ENCODE results near the gene SORBS1. TPM values are rescaled to one million over a fixed set of nuclear protein-coding genes. Genes with fewer than 3 reads are reported as not detected.
"Not testable (repeated sequence)": the region's sequence is repeated elsewhere in the genome, so short reads cannot be mapped to it uniquely, and the experiment has no call there.

Gene SORBS1
- total RNA-seq, 2 experiments from 2014 or later: 0.56 to 0.74 TPM

DNA sequence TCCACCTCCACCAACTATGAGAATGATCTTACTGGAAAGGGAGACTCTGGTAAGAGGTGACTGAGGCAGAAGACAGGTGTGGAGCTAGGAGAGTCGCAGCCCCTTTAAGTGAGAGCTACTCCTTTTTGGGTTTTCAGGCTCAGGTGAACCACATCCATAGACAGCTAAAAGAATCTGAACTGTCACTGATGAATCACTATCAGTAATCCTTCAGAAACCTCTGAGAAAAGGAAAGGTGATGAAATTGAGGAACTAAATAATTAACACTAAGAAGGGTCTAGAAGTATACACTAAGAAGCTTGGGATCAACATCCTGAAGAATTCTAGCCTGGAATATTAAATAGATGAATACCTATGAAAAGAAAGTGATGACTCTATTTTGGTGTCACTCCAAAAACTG is 83.0 kb downstream of the SORBS1 start:
- ChIA-PET CTCF (interaction anchor here (1.0 to 1.6 kb wide), 4 partner anchors 10 to 52 kb away, joined by 3 read pairs; no protein-coding TSS in a partner anchor), POLR2A (no interaction called here)
- no peaks in the 10 kb centered on the region for H3K9me3 Mint-ChIP-seq
- H3K36me3 Mint-ChIP-seq (ENCODE audit: low read depth): no peaks in the 10 kb centered on the region
- H3K27ac Mint-ChIP-seq: no peak overlapping the region
- DNase-seq: no peak
- H3K4me3 Mint-ChIP-seq: no peak overlapping the region
- no peaks in the 10 kb centered on the region for H3K4me1 Mint-ChIP-seq
- peaks cover 5% of the 10 kb centered on the region for H3K27me3 Mint-ChIP-seq

- no peak for DNase-seq
- H3K27ac Mint-ChIP-seq: no peak overlapping the region
- CTCF ChIA-PET: interaction anchor here (1.5 to 1.6 kb wide), 2 partner anchors 9 to 22 kb away, joined by 3 read pairs; no protein-coding TSS in a partner anchor
- no peaks in the 10 kb centered on the region for H3K36me3 Mint-ChIP-seq (ENCODE audit: low read depth)
- H3K4me3 Mint-ChIP-seq: no peak overlapping the region
- POLR2A ChIA-PET: no interaction called here
- no peaks in the 10 kb centered on the region for H3K9me3 Mint-ChIP-seq
- peaks cover 5% of the 10 kb centered on the region for H3K27me3 Mint-ChIP-seq
- H3K4me1 Mint-ChIP-seq: no peaks in the 10 kb centered on the region
Observed at GRCh38 chr10:95477175-95477520, 84.0 kb downstream of the SORBS1 start.

- DNase-seq: no peak
- Mint-ChIP-seq H3K4me1 (no peaks in the 10 kb centered on the region), H3K4me3 (no peak overlapping the region), H3K27me3 (peaks cover 5% of the 10 kb centered on the region), H3K27ac (no peak overlapping the region), H3K36me3 (ENCODE audit: low read depth) (no peaks in the 10 kb centered on the region), H3K9me3 (no peaks in the 10 kb centered on the region)
- ChIA-PET POLR2A (no interaction called here), CTCF (interaction anchor here (1.5 kb wide), 1 partner anchor 22 kb away, joined by 3 read pairs; no protein-coding TSS in a partner anchor)
Observed at GRCh38 chr10:95476469-95477174, 84.5 kb downstream of the SORBS1 start.

DNA sequence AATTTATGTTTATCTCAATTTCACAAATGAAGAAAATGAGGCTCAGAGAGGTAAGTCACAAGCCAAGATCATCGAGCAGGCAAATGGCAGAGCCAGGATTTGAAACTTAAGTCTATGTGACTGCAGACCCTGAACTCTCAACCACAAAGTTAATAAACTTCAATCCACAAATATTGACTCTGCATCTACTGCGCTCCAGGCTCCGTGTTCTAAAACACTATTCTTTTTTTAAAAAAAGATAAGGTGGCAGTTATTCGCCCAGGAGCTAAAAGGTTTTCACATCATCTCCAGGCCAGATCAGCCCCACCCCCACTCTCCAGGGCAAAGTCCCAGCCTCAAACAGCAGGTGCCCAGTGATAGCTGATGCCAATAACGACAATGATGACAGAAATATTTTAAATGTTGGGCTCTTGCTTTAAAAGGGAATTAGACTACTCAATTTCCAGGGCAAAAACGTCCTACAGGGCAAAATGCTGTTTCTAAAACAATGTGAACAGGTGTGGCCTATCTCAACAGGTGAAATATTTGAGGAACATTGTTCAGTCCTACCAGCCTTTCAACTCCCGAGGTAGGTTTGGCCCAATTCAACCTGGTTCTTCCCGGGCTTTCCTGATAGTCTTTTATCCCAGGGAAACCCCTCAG is 85.2 kb downstream of the SORBS1 start:
- no peaks in the 10 kb centered on the region for H3K36me3 Mint-ChIP-seq (ENCODE audit: low read depth)
- peaks cover 5% of the 10 kb centered on the region for H3K27me3 Mint-ChIP-seq
- no peak overlapping the region for H3K4me3 Mint-ChIP-seq
- H3K27ac Mint-ChIP-seq: no peak overlapping the region
- ChIA-PET POLR2A (no interaction called here), CTCF (no interaction called here)
- no peaks in the 10 kb centered on the region for H3K9me3 Mint-ChIP-seq
- no peaks in the 10 kb centered on the region for H3K4me1 Mint-ChIP-seq
- no peak for DNase-seq

- Mint-ChIP-seq H3K27me3 (peaks cover 5% of the 10 kb centered on the region), H3K4me3 (no peak overlapping the region), H3K4me1 (no peaks in the 10 kb centered on the region), H3K36me3 (ENCODE audit: low read depth) (no peaks in the 10 kb centered on the region), H3K27ac (no peak overlapping the region), H3K9me3 (no peaks in the 10 kb centered on the region)
- POLR2A ChIA-PET: no interaction called here
- DNase-seq: no peak
- CTCF ChIA-PET: no interaction called here
Observed at GRCh38 chr10:95475003-95475383, 86.2 kb downstream of the SORBS1 start.

DNA sequence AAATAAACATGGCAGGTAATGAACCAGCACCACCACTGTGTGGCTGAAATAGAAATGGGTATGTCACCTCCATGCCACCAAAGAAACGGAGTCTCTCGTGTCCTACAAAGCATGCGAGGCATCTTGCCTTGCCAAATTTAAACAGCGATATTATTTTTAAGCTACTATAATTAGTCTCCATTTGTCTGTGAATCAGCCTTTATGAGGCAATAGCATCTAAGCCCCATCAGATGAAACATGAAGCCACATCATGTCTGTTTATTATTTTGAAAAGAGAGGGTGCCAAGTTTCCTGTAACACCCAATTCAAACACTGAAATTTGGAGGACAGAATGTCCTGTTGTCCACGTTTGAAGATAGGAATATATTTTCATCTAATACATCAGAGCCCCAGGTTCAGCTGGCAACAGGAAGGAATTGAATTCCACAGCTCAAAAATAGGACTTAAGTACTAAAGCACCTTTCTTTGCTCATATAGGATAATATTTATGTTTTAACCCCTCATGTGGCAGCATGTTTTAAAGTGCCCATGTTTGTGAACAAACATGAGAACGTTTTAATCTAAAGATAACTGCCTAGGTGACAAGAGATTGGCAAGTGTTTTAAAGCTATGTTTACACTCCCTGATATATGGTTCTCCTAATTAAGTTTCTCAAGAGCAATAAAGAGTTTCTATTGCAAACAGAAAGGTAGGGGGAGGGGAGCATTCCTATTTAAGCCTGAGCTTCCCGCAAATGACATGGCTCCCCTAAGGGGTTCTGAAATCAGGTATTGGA is 86.8 kb downstream of the SORBS1 start:
- no peak overlapping the region for H3K4me3 Mint-ChIP-seq
- no peaks in the 10 kb centered on the region for H3K9me3 Mint-ChIP-seq
- H3K27ac Mint-ChIP-seq: no peak overlapping the region
- H3K36me3 Mint-ChIP-seq (ENCODE audit: low read depth): no peaks in the 10 kb centered on the region
- H3K27me3 Mint-ChIP-seq: peaks cover 5% of the 10 kb centered on the region
- ChIA-PET POLR2A (no interaction called here), CTCF (interaction anchor here (0.6 kb wide), 1 partner anchor 10 kb away, joined by 3 read pairs; no protein-coding TSS in a partner anchor)
- no peaks in the 10 kb centered on the region for H3K4me1 Mint-ChIP-seq
- DNase-seq: no peak

DNA sequence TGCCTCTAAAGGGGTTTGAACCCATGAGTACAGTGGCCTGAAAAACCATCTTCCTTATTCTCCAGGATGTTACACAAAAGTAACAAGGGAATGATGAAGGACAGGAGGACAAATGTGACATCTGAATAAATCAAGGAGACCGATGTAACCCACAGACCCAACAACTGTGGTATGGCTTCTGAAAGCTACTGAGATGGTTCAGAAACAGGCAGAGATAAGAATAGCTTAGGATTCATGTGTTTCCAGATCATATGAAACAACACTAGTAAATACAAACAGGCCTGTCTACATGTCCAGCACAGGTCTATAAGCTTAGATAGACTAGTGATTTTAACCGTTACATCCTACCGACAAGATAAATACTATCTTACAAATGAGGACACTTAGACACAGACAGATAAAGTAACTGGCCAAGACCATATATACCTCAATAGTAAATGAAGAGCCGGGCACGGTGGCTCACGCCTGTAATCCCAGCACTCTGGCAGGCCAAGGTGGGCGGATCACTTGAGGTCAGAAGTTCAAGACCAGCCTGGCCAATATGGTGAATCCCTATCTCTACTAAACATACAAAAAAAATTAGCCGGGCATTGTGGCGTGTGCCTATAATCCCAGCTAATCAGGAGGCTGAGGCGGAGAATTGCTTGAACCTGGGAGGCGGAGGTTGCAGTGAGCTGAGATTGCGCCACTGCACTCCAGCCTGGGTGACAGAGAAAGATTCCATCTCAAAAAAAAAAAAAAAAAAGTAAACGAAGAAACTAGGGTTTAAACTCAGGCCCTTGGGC is 88.7 kb downstream of the SORBS1 start:
- CTCF ChIA-PET: interaction anchor here (0.9 kb wide), 2 partner anchors 10 to 33 kb away, joined by 3 read pairs; no protein-coding TSS in a partner anchor
- no peaks in the 10 kb centered on the region for H3K36me3 Mint-ChIP-seq (ENCODE audit: low read depth)
- no peaks in the 10 kb centered on the region for H3K9me3 Mint-ChIP-seq
- POLR2A ChIA-PET: no interaction called here
- H3K27me3 Mint-ChIP-seq: peaks cover 5% of the 10 kb centered on the region
- H3K27ac Mint-ChIP-seq: no peak overlapping the region
- no peak overlapping the region for H3K4me3 Mint-ChIP-seq
- peaks cover under 1% of the 10 kb centered on the region for H3K4me1 Mint-ChIP-seq
- no peak for DNase-seq

- ChIA-PET CTCF (interaction anchor here (0.6 kb wide), 2 partner anchors 96 to 1115 kb away, joined by 3 to 4 read pairs; no protein-coding TSS in a partner anchor), POLR2A (no interaction called here)
- H3K4me3 Mint-ChIP-seq: no peak overlapping the region
- no peaks in the 10 kb centered on the region for H3K9me3 Mint-ChIP-seq
- H3K27ac Mint-ChIP-seq: no peak overlapping the region
- DNase-seq: no peak
- no peaks in the 10 kb centered on the region for H3K36me3 Mint-ChIP-seq (ENCODE audit: low read depth)
- H3K27me3 Mint-ChIP-seq: no peaks in the 10 kb centered on the region
- peaks cover 6% of the 10 kb centered on the region for H3K4me1 Mint-ChIP-seq
Observed at GRCh38 chr10:95469676-95470075, 91.5 kb downstream of the SORBS1 start.

- Mint-ChIP-seq H3K27ac (no peak overlapping the region), H3K36me3 (ENCODE audit: low read depth) (no peaks in the 10 kb centered on the region), H3K9me3 (no peaks in the 10 kb centered on the region), H3K4me1 (peaks cover 6% of the 10 kb centered on the region), H3K27me3 (no peaks in the 10 kb centered on the region), H3K4me3 (no peak overlapping the region)
- ChIA-PET CTCF (interaction anchor here (0.6 to 1.2 kb wide), 3 partner anchors 9 to 1114 kb away, joined by 3 to 4 read pairs (median 3); no protein-coding TSS in a partner anchor), POLR2A (no interaction called here)
- DNase-seq: no peak
Observed at GRCh38 chr10:95469251-95469650, 91.9 kb downstream of the SORBS1 start.

DNA sequence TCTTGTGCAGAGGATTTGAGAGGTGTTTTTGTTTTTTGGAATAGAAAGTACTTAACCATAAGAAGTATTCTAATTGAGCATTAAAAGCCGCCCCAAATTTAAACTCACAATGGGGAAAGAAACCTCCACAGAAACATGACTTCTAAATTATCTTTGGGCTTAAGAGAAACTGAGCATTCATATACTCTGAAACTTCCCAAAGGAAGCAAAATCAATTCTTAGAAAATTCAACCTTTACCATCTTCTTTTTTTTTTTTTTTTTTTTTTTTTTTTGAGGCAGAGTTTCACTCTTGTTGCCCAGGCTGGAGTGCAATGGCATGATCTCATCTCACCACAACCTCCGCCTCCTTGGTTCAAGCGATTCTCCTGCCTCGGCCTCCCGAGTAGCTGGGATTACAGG is 93.5 kb downstream of the SORBS1 start:
- H3K27me3 Mint-ChIP-seq; H3K4me3 Mint-ChIP-seq; H3K27ac Mint-ChIP-seq; H3K9me3 Mint-ChIP-seq; H3K36me3 Mint-ChIP-seq (ENCODE audit: low read depth); H3K4me1 Mint-ChIP-seq; POLR2A ChIA-PET; DNase-seq: not testable (repeated sequence)
- CTCF ChIA-PET: interaction anchor here (1.2 kb wide), 1 partner anchor 37 kb away, joined by 4 read pairs; no protein-coding TSS in a partner anchor

GRCh38 chr10:95467162-95467599 is 94.0 kb downstream of the SORBS1 start:
- DNase-seq: no peak
- CTCF ChIA-PET: interaction anchor here (1.2 kb wide), 1 partner anchor 37 kb away, joined by 4 read pairs; no protein-coding TSS in a partner anchor

DNA sequence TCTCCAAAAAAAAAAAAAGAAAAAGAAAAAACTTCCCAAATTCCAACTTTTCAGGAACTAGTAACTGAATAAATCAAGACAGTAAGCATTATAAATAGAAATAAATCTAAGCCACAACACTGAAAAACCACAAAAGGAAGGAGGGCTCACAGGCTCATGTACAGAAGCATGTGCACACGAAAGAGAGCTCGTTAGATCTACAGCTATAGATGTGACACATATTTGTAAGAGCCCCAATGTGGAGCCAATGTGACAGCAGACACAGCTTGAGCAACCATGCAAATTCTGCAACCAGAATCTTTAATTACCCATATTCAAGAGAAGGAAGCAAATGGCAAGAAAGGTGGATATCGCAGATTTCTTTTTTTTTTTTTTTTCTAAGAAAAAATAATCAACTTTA is 94.7 kb downstream of the SORBS1 start:
- Mint-ChIP-seq H3K36me3 (ENCODE audit: low read depth) (no peaks in the 10 kb centered on the region), H3K4me3 (no peak overlapping the region), H3K27ac (no peak overlapping the region), H3K9me3 (no peaks in the 10 kb centered on the region), H3K27me3 (peaks cover 12% of the 10 kb centered on the region), H3K4me1 (peaks cover 6% of the 10 kb centered on the region)
- ChIA-PET CTCF (interaction anchor here (1.2 kb wide), 1 partner anchor 36 kb away, joined by 4 read pairs; no protein-coding TSS in a partner anchor), POLR2A (no interaction called here)
- DNase-seq: no peak

More at GRCh38 chr10:95467162-95467599, 94.0 kb downstream of the SORBS1 start:
- peaks cover 6% of the 10 kb centered on the region for H3K4me1 Mint-ChIP-seq
- no peak overlapping the region for H3K27ac Mint-ChIP-seq
- no peaks in the 10 kb centered on the region for H3K36me3 Mint-ChIP-seq (ENCODE audit: low read depth)
- H3K27me3 Mint-ChIP-seq: peaks cover 12% of the 10 kb centered on the region
- POLR2A ChIA-PET: no interaction called here
- H3K9me3 Mint-ChIP-seq: no peaks in the 10 kb centered on the region
- no peak overlapping the region for H3K4me3 Mint-ChIP-seq

Measured in activated CD4-positive, alpha-beta T cell treated with anti-CD3 and anti-CD28 coated beads, Interleukin-2, amount 10 ng/mL, durations not matched to agents 7 days and 5 days (primary cell).